ENCODE results near the gene PTPN13.

Gene PTPN13

GRCh38 chr4:86857341-86858052 lies 263.4 kb downstream of the PTPN13 start:
- Histone ChIP-seq H3K9me3 (replicated peaks in 1 of 11) (no peaks in the 10 kb centered on the region), H3K4me2 (no peak overlapping the region), H3K9ac (no peak overlapping the region), H4K20me1 (no peaks in the 10 kb centered on the region), H3K4me3 (no peak overlapping the region), H3K36me3 (no peaks in the 10 kb centered on the region), H3K27me3 (no peaks in the 10 kb centered on the region), H3K27ac (no peak overlapping the region), H3K4me1 (peaks cover 0 to 13% (median 6%) of the 10 kb centered on the region in 10 experiments; a peak in 13 of 20 replicates)
- no peak for TF ChIP-seq Cebpa-rat (IDR thresholded peaks at IDR 0.05)
